ENCODE data around the gene GTPBP4.

The GTPBP4 gene

GRCh38 chr10:955820-956217 lies 32.4 kb upstream of the GTPBP4 start:
- no peak for TF ChIP-seq CTCF (conservative IDR thresholded peaks at IDR 0.05; ENCODE audit: control insufficient read depth, insufficient read depth, low read depth, low read length)
- DNase-seq (ENCODE audit: low read depth), result no peak
- H3K4me3 ChIP-seq (ENCODE audit: control insufficient read depth, low read depth, low read length), result no peak overlapping the region

GRCh38 chr10:958106-958505 lies 30.1 kb upstream of the GTPBP4 start:
- H3K4me3 ChIP-seq (ENCODE audit: control insufficient read depth, low read depth, low read length), result no peak overlapping the region
- TF ChIP-seq CTCF (conservative IDR thresholded peaks at IDR 0.05; ENCODE audit: control insufficient read depth, insufficient read depth, low read depth, low read length), result no peak
- no peak for DNase-seq (ENCODE audit: low read depth)

DNA sequence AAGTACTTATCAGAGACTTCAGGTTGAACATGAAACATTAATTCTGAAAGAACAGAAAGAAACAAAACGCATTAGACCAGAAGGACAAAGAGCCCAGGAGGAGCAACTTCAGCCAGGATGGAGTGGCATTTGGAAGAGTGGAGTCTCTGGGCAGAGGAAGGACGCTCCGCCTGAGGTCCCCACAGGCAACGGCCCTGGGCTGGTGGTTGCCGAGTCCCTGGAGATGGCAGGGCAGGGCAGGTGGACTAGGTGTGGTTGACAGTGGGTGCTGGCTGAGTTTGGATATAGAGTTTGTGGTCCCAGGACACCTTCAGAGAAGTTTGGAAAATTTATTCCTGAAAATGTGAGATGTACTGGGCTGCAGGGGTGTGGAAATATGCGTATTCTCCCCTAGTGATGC lies 29.4 kb upstream of the GTPBP4 start:
- H3K4me3 ChIP-seq (ENCODE audit: control insufficient read depth, low read depth, low read length), result no peak overlapping the region
- no peak for DNase-seq (ENCODE audit: low read depth)
- no peak for TF ChIP-seq CTCF (conservative IDR thresholded peaks at IDR 0.05; ENCODE audit: control insufficient read depth, insufficient read depth, low read depth, low read length)

DNA sequence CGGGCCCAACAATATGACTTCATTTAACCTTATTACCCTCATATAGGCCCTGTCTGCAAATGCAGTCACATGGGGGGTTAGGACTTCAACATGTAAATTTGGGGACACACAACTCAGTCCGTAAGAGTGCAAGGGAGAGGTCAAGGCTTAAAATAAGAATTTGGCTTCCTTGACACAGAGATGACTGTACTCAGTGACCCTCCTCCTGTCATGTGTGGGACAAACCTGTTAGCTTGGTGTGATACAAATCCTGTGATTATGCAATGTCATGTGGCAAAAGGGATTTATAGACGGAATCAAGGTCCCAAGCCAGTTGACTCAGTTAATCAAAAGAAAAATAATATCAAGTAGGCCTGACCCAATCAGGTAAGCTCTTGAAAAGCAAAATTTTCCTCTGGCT lies 25.9 kb upstream of the GTPBP4 start:
- TF ChIP-seq CTCF (conservative IDR thresholded peaks at IDR 0.05; ENCODE audit: control insufficient read depth, insufficient read depth, low read depth, low read length), result no peak
- no peak for DNase-seq (ENCODE audit: low read depth)
- no peak overlapping the region for H3K4me3 ChIP-seq (ENCODE audit: control insufficient read depth, low read depth, low read length)

GRCh38 chr10:963186-963585 lies 25.0 kb upstream of the GTPBP4 start:
- no peak overlapping the region for H3K4me3 ChIP-seq (ENCODE audit: control insufficient read depth, low read depth, low read length)
- TF ChIP-seq CTCF (conservative IDR thresholded peaks at IDR 0.05; ENCODE audit: control insufficient read depth, insufficient read depth, low read depth, low read length), result no peak
- DNase-seq (ENCODE audit: low read depth), result no peak

DNA sequence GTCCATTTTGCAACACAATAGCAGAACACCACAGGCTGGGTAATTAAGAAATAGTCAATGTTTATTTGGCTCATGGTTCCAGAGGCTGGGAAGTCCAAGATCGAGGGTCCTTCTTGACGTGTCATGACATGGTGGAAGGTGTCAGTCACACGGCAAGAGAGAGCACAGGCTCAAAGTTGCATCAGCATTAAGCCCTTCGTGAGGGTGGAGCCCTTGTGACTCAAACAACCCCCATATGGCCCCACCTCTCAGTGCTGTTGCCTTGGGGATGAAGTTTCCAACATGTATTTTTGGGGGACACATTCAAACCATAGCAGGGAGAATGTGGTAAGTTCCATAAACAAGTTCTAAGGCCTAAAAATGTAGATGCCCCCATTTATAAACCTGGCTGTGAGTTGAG lies 24.6 kb upstream of the GTPBP4 start:
- no peak overlapping the region for H3K4me3 ChIP-seq (ENCODE audit: control insufficient read depth, low read depth, low read length)
- no peak for TF ChIP-seq CTCF (conservative IDR thresholded peaks at IDR 0.05; ENCODE audit: control insufficient read depth, insufficient read depth, low read depth, low read length)
- DNase-seq (ENCODE audit: low read depth), result no peak

GRCh38 chr10:964321-964987 lies 23.8 kb upstream of the GTPBP4 start:
- no peak for TF ChIP-seq CTCF (conservative IDR thresholded peaks at IDR 0.05; ENCODE audit: control insufficient read depth, insufficient read depth, low read depth, low read length)
- no peak for DNase-seq (ENCODE audit: low read depth)
- no peak overlapping the region for H3K4me3 ChIP-seq (ENCODE audit: control insufficient read depth, low read depth, low read length)

Data from fibroblast of mammary gland (primary cell).